GM04503 (cell line): ENCODE data around the gene SRRM3.
"Not testable (repeated sequence)": the region's sequence is repeated elsewhere in the genome, so short reads cannot be mapped to it uniquely, and the experiment has no call there.

Experiments
- DNase-seq: peaks from one replicate; pipeline ENCODE4 v3.0.0-alpha.2; 2012; ENCODE audit warnings: low read depth

Gene SRRM3, protein sequence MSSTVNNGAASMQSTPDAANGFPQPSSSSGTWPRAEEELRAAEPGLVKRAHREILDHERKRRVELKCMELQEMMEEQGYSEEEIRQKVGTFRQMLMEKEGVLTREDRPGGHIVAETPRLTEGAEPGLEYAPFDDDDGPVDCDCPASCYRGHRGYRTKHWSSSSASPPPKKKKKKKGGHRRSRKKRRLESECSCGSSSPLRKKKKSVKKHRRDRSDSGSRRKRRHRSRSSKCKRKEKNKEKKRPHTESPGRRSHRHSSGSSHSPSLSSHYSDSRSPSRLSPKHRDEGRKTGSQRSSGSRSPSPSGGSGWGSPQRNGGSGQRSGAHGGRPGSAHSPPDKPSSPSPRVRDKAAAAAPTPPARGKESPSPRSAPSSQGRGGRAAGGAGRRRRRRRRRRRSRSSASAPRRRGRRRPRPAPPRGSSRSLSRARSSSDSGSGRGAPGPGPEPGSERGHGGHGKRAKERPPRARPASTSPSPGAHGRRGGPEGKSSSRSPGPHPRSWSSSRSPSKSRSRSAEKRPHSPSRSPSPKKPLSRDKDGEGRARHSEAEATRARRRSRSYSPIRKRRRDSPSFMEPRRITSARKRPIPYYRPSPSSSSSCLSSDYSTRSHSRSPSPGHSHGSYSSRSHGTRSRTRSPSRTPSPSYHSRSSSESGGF

DNA sequence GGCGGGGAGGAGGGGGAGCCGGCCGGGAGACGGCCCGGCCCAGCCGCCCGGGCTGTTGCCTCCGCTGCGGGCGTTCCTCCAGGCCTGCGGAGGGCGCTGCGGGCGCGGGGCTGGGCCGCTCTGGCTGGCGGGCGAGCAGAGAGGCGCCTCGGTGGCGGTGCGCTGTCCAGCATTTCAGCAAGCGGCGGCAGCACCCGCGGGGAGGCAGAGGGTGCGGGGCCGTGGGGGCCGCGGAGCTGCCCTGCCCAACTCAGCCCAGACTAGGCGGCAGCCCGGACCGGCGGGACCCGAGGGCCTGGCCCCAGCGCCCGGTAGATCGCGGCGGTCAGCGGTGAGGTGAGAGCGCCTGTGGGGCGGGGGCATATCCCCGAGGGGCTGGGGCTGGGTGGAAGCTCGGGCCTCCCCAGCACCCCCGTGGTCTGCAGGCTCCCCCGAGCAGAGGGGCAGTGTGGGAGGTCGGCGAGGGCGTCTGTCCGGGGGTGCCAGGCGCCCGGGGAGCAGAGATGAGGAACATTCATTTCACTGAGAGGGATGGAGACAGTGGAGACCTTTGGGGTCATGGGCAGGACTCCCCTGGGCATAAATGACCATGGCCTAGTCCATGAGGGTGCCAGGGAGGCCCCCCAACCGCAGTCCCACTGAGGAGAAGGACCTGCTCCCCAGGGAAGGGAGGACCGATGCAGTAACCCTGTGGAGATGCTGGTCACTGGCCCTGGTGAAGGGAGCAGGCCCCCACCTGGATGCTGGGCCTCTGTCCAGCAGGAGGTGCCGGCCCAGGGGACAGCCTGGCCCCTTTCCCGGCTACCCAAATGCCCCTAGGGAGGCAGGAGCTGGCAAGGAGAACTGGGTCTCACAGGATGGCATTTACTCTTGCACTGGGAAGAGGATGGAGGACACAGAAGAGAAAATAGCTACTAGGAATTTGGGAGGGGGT, at the start of gene SRRM3:
TSS of gene SRRM3 (plus strand) at position 165 of the 934 bp plus-strand sequence. CDS start 33,171 bp downstream, outside the sequence.
- DNase-seq, result no peak

DNA sequence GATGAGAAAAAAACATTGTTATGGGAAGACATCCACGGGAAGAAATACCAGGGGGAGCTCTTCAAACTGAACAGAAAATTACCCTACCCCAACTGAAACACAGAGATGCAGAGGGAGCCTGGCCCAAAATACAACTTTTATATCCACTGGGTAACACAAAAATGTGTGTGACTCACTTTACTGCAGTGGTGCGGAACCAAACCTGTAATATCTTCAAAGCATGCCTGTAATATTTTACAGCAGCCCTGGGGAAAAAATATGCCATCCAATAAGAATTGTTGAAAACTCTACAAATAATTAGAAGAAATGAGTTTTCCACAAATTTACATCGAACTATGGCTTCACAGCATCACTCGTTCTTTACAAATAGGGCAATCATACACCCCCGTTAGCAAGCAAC, 49.8 kb upstream of the SRRM3 start:
- no peak for DNase-seq

DNA sequence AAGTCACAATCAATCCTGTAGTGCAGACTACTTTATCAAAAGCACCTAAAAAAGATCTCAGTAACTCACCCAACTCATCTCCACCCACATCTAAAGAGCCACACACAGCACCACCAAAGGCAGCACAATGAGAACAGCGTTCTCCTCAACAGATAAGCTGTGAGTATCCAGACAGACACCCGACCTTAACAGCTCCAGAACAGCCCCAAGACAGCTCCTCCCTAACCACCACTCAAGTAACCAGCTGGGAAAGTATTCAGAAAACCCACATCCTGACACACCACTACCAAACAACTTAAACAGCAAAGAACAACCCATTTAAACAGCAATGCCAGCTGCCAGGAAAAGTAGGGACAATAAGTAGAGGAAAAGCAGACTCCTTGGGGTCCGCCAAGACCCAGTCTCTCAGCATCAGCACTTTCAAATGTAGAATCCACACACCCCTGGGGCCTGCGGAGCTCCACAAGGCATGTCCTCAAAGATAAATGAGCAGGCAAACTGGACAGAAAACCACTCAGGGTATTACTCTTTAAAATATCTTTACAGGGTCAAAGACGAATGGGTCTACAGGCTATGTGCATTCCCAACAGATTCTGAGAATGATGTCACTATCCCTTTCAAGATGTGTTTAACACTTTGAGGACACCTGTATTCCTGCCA, 48.0 kb upstream of the SRRM3 start:
- DNase-seq, result not testable (repeated sequence)

DNA sequence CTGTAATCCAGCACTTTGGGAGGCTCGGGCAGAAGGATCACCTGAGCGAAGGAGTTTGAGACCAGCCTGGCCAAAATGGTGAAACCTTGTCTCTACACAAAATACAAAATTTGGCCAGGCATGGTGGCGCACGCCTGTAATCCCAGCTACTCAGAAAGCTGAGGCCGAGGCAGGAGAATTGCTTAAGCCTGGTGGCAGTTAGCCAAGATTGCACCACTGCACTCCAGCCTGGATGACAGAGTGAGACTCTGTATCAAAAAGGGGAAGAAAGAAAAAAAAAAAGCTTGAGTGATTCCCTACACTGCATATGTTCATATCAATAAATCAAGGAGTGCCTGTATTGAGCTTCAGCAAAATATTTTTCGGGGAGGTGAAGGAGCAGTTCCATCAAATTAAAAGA, 45.8 kb upstream of the SRRM3 start:
- DNase-seq, result no peak

DNA sequence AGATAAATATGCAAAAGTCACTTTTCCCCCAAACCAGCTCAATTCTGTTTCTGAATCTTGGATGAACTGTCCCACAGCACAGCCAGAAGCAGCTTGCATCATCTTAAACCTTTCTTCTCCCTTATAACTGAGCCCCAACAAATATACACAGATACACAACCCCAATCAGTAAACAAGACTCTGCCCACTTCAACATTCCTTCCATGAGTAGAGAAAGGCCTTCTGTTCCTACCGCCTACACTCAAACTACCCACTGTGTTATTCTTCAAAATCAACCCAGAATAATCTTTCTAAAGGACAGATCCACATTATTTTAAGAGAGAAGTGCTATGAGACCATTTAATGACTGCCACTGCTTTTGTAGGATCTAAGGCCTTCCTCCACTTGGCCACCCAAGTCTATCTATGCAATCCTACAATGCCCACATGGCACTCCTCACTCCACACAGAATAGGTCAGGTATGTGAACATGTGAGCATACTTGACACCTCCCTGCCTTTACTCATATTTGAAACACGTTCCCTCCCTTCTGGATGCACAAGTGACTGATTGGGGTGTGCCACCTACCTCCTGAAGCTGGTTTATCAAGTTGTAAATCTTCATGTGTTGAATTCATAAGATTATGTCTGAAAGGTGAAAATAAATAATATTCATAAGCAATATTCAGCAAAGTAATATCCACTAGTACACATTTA, 44.6 kb upstream of the SRRM3 start:
- not testable (repeated sequence) for DNase-seq

DNA sequence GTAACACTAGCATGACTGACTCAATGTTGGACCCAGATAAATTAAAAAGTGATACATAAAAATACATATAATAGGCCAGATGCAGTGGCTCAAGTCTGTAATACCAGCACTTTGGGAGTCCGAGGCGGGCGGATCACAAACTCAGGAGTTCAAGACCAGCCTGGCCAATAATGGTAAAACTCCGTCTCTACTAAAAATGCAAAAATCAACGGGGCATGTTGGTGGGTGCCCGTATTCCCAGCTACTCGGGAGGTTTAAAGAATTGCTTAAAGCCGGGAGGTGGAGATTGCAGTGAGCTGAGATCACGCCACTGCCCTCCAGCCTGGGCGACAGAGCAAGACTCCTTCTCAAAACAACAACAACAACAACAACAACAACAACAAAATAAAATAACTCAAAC, 43.3 kb upstream of the SRRM3 start:
- not testable (repeated sequence) for DNase-seq

DNA sequence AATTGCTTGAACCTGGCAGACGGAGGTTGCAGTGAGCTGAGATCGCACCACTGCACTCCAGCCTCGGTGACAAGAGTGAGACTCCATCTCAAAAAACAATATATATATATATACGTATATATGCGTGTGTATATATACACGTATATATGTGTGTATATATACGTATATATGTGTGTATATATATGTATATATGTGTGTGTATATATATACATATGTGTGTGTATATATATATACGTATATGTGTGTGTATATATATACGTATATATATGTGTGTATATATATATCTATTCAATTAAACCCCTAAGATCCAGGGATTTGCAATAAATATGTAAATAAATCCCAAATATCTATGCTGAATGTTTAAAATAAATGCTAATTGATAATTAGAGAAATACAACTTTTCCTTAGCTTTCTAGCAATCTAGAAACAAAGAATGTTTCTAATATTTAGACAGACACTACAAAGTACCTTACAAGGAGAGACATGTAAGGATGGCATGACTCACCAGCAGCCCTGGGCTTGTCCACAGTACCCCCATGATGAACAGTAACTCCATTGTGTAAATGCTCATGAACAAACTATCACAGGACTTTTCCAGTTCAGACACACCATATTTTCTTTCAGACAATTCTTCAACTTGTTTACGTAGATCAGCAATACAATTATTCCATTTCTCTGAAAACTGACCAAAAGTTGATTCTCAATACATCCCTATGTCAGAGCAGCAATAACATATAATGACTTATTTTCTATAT, 39.1 kb upstream of the SRRM3 start:
- not testable (repeated sequence) for DNase-seq

DNA sequence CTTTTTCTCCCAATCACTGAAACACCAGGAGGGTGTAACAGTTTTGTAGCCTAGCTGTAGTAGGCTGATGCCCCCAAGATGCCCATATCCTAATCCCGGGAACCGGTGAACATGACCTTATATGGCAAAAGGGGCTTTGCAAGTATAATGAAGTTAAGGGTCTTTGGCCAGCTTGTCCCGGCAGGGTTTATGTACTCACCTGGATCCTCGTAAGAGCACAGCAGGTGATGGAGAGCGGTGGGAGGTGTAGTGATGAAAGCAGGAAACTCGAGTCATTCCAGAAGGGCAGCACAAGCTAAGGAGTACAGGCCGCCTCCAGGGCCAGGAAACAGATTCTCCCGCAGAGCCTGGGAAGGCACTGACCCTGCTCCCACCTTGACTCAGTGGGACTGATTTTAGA, 37.9 kb upstream of the SRRM3 start:
- not testable (repeated sequence) for DNase-seq

DNA sequence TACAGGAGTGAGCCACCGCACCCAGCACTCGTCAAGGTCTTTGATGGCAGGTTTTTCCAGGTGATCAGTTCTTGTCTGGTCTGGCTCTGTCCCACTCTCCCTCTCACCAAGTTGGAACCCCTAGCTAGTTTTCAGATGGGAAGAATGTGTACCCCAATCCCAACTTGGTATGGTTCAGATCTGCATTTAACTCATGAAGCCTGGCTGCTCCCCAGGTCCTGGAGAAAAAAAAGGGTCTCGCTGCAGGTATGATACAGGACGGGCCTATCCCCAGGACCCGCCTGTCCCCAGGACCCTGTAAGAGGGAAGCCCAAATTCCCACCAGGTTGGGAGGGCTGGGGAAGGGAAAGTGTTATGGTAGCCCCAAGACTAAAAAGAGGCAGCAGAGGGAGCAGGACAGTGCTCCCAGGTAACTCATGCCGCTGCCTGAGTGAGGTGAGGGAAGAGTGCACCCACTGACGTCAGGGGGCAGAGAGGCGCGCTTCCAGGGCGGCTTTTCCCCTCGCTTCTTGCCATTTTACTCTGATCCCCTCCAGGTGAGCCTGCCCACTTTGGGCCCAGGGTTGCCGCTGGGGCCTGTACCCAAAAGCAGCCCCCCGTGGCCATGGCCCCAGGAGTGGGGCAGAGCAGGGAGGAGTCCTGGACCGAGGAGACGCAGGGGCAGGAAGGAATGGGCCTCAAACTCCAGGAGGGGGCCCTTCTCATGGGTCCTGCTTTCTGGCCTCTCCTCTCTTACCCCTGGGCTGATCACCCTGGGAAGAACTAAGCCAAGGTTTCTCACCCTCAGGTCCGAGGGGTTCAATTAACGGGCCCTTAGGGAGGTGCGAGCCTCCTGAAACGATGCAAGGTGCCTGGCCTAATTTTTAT, 36.4 kb upstream of the SRRM3 start:
- no peak for DNase-seq

DNA sequence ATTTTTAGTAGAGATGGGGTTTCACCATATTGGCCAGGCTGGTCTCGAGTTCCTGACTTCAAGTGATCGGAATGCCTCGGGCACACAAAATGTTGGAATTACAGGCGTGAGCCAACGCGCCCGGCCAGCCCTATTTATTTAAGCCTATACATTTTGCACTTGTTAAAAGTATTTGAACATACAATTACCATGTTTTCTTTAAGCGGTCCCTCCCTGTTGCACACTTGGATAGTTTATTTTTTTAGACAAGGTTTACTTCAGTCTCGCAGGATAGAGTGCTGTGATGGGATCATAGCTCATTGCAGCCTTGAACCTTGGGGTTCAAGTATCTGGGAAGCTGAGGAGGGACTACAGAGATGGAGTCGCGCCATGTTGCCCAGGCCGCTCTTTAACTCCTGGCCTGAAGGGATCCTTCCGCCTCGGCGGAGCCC, 35.7 kb upstream of the SRRM3 start:
- DNase-seq, result no peak

DNA sequence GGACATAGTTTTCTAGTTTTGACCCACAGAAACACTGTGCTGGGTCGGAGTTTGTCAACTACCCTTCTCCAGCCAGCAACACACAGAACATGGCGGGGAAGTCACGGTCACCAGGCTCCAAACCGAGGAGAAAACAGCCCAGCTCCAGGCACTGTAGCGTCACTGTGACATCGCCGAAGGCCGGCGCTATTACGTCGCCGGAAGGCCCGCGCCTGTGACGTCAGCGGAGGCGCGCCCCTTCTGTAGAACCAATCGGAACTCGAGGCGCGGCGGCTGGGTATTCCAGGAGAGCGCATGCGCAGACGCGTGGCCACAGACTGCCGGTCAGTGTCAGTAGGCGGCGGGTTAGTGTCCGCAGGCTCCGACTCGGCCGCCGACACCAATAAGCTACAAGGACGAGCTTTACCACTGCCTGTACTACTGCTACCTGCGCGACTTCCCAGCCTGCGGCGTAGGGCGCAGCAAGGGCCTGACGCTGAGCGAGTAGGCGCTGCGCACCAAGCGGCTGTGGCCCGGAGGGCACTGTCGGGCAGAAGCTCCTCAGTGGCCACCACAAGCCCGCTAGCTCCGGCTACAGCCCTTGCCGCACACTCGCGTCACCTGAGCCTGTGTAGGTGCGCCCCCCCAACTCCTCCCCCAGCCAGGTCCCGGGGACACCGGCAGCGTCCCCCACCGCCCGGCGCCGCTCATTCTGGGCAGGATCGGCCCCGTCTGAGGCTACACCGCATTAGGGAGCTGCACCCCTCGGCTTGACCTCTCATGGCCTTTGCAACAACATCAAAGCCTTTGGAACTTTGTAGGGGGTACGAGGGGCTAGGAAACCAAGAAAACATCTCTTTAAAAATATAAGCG, 35.1 kb upstream of the SRRM3 start:
- peak; percentile 59 for DNase-seq

DNA sequence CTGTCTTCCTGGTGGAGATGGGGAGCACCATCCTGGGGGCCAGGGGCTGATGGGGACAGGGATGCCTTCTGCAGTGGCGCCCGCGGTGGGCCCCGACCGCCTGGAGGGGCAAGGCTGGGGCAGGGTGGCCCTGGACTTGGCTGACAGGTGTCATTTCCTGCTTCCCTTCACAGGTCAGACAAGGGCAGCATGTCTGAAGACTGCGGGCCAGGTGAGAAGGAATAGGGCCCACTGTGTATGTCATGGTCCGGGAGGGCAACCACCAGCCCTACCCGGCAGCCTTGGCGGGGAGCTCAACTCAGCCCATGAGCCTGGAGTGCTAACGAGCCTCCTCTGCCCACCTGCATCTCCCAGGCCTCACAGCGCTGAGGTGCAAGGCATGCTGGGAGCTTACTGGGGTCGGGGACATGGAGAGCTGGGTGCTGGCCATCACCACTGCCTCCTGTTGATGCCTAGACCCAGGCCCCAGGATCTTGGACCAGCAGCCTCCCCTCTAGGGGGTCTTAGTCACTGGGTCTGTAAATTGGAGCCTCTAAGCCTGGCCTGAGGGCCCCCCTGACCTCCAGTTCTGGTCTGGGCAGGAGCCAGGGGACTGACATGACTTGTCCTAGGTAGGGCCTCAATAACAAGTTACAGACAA, 28.0 kb upstream of the SRRM3 start:
- DNase-seq, result no peak

DNA sequence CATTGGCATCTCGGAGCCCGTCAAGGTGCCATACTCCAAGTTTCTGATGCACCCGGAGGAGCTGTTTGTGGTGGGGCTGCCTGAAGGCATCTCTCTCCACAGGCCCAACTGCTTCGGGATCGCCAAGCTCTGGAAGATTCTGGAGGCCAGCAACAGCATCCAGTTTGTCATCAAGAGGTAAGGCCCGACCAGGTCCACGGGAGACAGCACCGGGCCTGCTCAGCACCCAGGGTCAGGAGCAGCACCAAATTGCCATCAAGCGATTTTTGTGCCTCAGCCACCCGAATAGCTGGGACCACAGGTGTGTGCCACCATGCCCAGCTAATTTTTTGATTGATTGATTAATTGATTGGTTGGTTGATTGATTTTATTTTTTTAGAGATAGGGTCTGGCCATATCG, 24.7 kb upstream of the SRRM3 start:
- DNase-seq, result not testable (repeated sequence)

DNA sequence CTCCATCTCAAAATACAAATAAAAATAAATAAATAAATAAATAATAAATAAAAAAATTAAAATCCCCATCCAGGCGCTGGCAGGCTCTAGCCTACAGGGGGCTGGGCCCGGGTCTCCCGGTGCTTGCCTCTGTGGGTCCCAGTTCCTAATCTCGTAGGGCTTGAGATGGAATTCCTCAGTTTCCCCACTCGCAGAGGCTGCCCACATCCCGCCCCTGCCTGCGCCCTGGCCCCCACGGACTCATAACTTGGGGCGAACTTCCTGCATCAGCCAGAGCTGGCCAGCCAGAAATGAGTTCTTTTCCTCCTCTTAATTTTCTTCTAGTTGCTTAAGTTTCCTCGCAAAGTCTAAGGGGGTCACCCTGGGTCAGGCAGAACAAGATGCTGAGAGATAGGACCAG, 22.0 kb upstream of the SRRM3 start:
- no peak for DNase-seq

DNA sequence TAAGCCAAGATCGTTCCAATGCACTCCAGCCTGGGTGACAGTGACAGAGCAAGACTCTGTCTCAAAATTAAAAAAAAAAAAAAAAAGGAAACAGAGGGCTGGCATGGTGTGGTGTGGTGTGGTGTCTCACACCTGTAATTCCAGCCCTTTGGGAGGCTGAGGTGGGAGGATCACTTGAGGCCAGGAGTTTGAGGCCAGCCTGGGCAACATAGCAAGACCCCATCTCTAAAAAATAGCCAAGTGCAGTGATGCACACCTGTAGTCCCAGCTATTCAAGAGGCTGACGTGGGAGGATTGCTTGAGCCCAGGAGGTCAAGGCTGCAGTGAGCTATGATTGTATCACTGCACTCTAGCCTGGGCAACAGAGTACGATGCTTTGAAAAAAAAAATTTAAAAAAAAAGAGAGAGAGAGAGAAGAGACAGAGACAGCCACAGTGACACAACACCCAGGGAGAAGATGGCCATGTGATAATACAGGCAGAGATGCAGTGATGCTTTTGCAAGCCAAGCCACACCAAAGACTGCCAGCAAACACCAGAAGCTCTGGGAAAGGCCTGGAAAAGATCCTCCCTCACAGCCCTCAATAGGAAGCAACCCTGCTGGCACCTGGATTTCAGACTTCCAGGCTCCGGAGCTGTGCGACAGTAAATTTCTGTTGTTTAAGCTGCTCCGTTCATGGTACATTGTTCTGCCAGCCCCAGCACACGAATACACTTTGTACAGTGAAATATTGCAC, 19.3 kb upstream of the SRRM3 start:
- DNase-seq, result no peak

DNA sequence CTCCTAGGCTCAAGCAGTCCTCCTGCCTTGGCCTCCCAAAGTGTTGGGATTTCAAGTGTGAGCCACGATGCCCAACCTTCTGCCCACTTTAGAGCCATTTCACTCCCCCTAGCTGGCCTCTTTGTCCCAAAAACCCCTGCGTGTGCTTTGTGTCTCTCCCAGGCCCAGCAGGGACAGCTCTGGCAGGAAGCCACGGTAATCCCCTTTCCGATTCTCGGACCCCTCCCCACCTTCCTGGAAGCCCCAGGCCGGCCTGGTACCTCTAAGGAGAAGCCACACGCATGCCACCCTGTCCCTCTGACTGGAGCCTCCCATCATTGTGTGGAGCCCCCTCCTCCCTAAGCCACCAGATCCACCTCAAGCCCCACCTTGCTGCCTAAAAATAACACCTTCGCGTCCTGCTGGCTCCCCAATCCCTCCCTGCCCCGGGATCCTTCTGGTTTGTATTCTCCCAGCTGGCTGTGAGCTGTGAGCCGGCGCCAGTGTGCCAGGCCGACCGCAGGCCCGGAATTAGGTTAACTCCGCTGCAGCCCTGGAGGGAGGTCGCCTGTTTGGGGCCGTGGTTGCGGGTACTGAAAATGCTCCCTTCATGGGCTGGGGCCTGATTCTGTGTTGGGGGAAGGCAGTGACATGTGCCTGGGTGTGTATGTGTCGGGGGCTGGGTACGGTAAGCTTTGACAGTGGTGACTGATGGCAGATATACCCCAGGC, 16.4 kb upstream of the SRRM3 start:
- no peak for DNase-seq

DNA sequence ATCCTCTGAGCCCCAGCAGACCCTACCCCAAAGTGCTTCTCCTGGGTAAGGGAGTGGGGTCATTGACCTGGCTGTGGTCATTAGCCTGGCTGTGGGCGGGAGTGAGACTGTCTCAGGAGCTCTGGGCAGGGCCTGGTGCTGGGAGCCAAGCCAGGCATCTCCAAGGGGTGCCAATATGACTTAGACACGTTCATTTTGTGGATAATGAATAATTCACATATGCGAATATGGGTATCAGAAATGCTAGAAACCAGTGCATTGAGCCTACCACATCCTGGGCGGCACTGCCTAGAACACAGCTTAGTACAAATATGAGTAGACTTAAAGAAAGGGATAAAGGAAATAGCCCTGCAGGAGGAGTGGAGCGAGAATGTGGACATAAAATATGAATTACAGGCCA, 14.4 kb upstream of the SRRM3 start:
- no peak for DNase-seq
